SK-MEL-5 (cell line): ENCODE data around the gene DPYD. TPM values are rescaled to one million over a fixed set of nuclear protein-coding genes. Genes with fewer than 3 reads are reported as not detected.

Experiments used
- DNase-seq: peaks from one replicate; pipeline ENCODE4 v3.0.0-alpha.2; 2016; ENCODE audit warnings: low read depth, low spot score
- in situ Hi-C: cut with HindIII; loops from 2 replicates; pipeline ENCODE4 v1.10.0; 2016; ENCODE audit warnings: low sequenced_read_pairs, high pct_unique_total_duplicates, low pct_unique_long_range_greater_than_20kb
- total RNA-seq: library from RNA; depleted of rRNA; stranded (reverse); fragments of >200 nt; shearing (Covaris generic); gene quantifications from 2 replicates; pipeline ENCODE4 v1.2.3, GENCODE V29; 2014

Gene DPYD
- total RNA-seq, 1 experiment from 2014 or later = not detected

GRCh38 chr1:97911266-97912215, 9.3 kb downstream of the DPYD start:
- in situ Hi-C loops = no loop called here
- DNase-seq = no peak

GRCh38 chr1:97909266-97909665, 11.6 kb downstream of the DPYD start:
- DNase-seq = no peak
- in situ Hi-C loops = no loop called here

DNA sequence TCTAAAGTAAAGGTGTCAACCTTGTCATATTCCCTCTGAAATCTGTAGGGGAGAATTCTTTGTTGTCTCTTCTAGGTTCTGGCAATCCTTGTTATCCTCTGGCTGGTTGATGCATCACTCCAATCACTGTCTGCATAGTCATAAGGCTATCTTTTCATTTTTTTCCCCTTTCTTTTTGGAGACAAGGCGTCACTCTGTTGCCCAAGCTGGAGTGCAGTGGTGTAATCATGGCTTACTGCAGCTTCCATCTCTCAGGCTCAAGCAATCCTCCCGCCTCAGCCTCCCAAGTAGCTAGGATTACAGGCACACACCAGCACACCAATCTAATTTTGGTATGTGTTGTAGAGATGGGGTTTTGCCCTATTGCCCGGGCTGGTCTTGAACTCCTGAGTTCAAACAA, 12.9 kb downstream of the DPYD start:
- no peak for DNase-seq
- in situ Hi-C loops = no loop called here

- no peak for DNase-seq
- in situ Hi-C loops = no loop called here
Measured at GRCh38 chr1:97906567-97907241, 14.1 kb downstream of the DPYD start.

GRCh38 chr1:97905141-97905940, 15.5 kb downstream of the DPYD start:
- DNase-seq = no peak
- in situ Hi-C loops = no loop called here

DNA sequence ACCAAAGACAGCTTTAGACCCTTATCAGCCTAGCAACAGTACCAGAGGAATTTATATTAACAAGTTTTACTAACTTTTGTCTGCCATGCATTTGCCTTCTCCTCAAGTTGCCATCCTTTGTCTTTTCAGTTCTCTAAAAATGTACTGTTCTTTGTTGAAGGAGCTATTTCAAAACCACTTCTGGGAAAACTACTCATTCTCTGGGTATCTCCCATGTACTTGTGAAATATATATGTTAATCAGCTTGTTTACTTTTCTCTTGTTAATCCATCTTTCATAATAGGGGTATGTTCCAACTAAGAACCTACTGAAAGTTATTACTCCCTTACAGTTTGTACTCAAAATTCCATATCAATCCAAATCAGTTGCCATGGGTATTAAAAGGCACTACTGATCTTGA, 16.3 kb downstream of the DPYD start:
- in situ Hi-C loops = no loop called here
- no peak for DNase-seq

DNA sequence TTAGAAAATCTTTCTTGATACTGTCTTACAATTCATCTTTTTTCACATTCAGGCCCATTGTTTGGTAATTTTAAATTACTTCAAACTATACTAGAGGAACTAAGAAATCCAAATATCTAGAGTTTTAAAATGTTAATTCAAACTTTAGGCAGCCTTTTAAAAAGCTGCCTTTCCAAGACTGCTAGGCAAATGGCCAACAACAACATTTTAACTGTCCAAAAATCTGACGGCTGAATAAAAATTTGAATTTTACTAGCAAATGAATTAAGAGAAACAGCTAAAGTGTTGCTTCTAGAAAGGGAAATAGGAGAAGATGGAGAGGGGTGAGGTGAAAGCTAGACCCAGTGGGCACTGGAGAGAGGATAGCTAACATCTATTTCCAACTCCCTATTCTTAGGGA, 17.2 kb downstream of the DPYD start:
- no peak for DNase-seq
- in situ Hi-C loops = no loop called here

- in situ Hi-C loops = no loop called here
- no peak for DNase-seq
Measured at GRCh38 chr1:97902067-97902466, 18.8 kb downstream of the DPYD start.

DNA sequence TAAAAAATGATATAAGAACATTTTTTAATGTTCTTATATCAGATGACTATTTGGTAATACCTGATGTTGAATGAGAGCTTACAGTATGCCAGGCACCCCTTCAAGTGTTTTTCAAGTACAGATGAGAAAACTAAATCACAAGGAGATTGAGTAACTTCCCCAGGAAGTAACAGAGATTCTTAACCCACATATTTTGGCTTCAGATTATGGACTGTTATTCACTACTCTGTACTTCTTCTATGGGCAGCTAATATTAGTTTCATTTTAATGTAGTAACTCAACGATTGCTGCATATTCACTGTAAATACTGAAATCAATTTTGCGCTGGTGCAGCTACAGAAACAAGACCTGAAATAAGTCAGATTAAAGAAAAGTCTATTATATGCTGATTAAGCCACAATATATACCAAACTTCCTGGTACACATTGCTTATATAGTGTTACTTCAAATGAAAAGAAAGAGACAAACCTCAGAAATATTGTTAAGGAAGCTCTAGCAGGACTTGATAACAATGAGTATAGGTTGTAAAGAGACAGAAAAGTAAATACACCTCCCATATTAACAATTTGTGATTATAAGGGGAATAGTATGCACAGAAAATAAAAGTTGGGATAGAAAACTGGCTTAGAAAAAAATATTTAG, 19.7 kb downstream of the DPYD start:
- in situ Hi-C loops = no loop called here
- no peak for DNase-seq

- no peak for DNase-seq
- in situ Hi-C loops = no loop called here
Measured at GRCh38 chr1:97898948-97899347, 21.9 kb downstream of the DPYD start.

- in situ Hi-C loops = no loop called here
- no peak for DNase-seq
Measured at GRCh38 chr1:97895278-97895677, 25.6 kb downstream of the DPYD start.

- in situ Hi-C loops = no loop called here
Measured at GRCh38 chr1:97893844-97894243, 27.0 kb downstream of the DPYD start.

GRCh38 chr1:97886199-97886598, 34.6 kb downstream of the DPYD start:
- in situ Hi-C loops = no loop called here
- DNase-seq = no peak

More at GRCh38 chr1:97893844-97894243, 27.0 kb downstream of the DPYD start:
- DNase-seq = no peak

DNA sequence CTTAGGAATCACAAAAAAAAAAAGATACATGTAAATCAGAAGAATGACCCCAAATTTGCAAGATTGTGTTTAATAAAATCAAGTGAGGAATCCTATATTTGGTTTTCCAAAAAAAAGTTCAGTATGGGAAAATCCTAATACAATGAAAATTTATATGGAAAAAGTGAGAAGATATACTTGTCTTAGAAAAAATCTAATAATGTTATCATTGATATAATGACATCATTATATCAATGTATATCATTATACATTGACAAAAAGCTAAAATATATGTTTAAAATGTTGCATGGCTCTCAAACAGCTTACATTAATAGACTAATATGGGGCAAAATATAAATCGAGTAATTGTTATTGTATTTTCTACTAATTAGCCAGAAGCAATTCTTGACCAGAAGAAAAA, 37.0 kb downstream of the DPYD start:
- no peak for DNase-seq
- in situ Hi-C loops = no loop called here

DNA sequence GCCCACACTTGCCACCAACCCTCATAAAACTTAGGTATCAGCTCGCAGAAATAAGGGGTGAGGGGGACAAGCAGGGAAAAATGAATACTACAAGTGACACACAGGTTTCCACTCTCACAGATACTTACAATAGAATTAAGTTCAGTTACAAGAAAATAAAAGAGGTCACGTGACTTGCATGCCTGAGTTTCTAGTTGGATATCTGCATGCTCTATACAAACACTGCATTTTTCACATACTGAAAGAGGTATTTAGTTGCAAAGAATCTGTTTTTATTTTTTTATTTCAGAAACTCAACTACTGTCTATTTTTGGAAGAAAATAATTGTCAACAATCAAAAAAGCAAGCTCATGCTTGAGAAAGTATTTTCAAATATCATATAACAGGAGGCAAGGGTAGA, 43.5 kb downstream of the DPYD start:
- no peak for DNase-seq
- in situ Hi-C loops = no loop called here

DNA sequence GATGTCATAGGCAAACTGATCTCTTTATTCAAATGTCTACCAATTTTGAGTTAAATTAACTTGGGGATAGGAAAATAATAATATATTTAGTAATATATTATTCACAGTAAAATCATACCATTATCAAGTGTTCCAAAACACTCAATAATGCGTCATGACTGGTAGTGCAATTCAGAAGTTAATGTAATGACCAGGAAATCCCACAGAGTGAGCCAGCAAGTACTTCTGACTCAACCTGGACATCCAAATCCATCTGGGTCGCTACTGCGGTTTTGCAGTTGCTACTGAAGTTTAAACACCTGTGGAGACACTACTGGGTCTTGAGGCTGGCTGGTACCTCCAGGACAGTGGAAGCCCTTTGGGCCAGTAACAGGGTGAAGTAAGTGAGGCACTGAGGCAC, 44.8 kb downstream of the DPYD start:
- no peak for DNase-seq
- in situ Hi-C loops = no loop called here

DNA sequence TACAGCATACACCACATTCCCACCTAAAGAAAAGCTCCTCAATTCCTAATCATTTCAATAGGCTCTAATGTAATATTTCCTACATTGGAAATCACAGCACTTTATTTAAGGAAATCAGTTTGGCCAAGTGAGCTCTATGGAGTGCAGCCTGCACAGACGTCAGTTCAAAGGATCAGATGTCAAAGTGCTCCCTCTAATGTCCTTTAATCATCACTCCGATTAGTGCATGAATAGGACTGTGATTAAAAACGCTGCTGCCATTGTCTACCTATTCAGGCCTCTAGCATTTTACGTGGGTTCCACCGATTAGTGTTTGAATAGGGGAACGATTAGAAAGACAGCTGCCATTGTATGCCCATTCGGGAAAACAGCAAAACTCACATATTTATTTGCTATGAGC, 50.2 kb downstream of the DPYD start:
- in situ Hi-C loops = no loop called here
- DNase-seq = no peak

- in situ Hi-C loops = no loop called here
Measured at GRCh38 chr1:97869441-97869840, 51.4 kb downstream of the DPYD start.

More at GRCh38 chr1:97869441-97869840, 51.4 kb downstream of the DPYD start:
- no peak for DNase-seq
